OCI-LY3 (cell line): ENCODE results near the gene CYP1A1.

ENCODE experiments used
- H2AFZ ChIP-seq: fragments of 200-600, 300-600 bp; shearing (Covaris generic); 2 replicates; pipeline ENCODE4 v1.6.0; 2014; ENCODE audit warnings: antibody characterized with exemption, low read depth, low read length
- H3K27ac ChIP-seq: fragments of 200-600, 300-600 bp; sonication (generic); 2 replicates; pipeline ENCODE4 v1.5.1; 2014; ENCODE audit warnings: mild to moderate bottlenecking, low read length, moderate library complexity, mixed read lengths
- H3K27me3 ChIP-seq: fragments of 200-600, 300-600 bp; sonication (generic); 2 replicates; pipeline ENCODE4 v1.6.1; 2014; ENCODE audit warnings: low read depth, low read length, mixed read lengths
- H3K36me3 ChIP-seq: fragments of 200-600, 300-600 bp; sonication (generic); replicated peaks from 2 replicates; pipeline ENCODE3; 2014; ENCODE audit warnings: low read depth, low read length, mixed read lengths
- H3K4me1 ChIP-seq: fragments of 300-600, 200-600 bp; sonication (generic); 2 replicates; pipeline ENCODE4 v1.6.1; 2014; ENCODE audit warnings: low read length, mixed read lengths
- H3K4me2 ChIP-seq: fragments of 200-600, 300-600 bp; sonication (generic); 2 replicates; pipeline ENCODE4 v1.6.1; 2014; ENCODE audit warnings: low read length, mixed read lengths
- H3K4me3 ChIP-seq: fragments of 300-600, 200-600 bp; sonication (generic); 2 replicates; pipeline ENCODE4 v1.5.1; 2014; ENCODE audit warnings: antibody characterized with exemption, mild to moderate bottlenecking, low read length, moderate library complexity
- H3K79me2 ChIP-seq: fragments of 300-600, 200-600 bp; shearing (Covaris generic); 2 replicates; pipeline ENCODE4 v1.6.1; 2014; ENCODE audit warnings: mild to moderate bottlenecking, low read length, mixed read lengths
- H3K9ac ChIP-seq: fragments of 300-600, 200-600 bp; shearing (Covaris generic); 2 replicates; pipeline ENCODE4 v1.6.0; 2014; ENCODE audit warnings: mild to moderate bottlenecking, low read length, moderate library complexity
- H3K9me3 ChIP-seq: fragments of 200-600, 300-600 bp; shearing (Covaris generic); 2 replicates; pipeline ENCODE4 v1.6.1; 2014; ENCODE audit warnings: low read length, mixed read lengths; ENCODE audit not compliant: insufficient read depth
- H4K20me1 ChIP-seq: fragments of 200-600, 300-600 bp; sonication (generic); 2 replicates; pipeline ENCODE4 v1.6.1; 2016; ENCODE audit warnings: low read length, mixed read lengths; ENCODE audit not compliant: insufficient read depth
- EZH2phosphoT487 ChIP-seq: fragments of 200-600 bp; shearing (Covaris generic); IDR thresholded peaks from 2 replicates; pipeline ENCODE4 v1.6.1; 2018; ENCODE audit warnings: antibody characterized with exemption, mixed run types, low read depth
- TF ChIP-seq, protein P1 (sequence below): fragments of 200-600, 300-600 bp; sonication (generic); IDR thresholded peaks from 2 replicates; pipeline ENCODE4 v1.5.1; 2014; ENCODE audit warnings: antibody characterized with exemption, low read length, low read depth

CYP1A1 gene

DNA sequence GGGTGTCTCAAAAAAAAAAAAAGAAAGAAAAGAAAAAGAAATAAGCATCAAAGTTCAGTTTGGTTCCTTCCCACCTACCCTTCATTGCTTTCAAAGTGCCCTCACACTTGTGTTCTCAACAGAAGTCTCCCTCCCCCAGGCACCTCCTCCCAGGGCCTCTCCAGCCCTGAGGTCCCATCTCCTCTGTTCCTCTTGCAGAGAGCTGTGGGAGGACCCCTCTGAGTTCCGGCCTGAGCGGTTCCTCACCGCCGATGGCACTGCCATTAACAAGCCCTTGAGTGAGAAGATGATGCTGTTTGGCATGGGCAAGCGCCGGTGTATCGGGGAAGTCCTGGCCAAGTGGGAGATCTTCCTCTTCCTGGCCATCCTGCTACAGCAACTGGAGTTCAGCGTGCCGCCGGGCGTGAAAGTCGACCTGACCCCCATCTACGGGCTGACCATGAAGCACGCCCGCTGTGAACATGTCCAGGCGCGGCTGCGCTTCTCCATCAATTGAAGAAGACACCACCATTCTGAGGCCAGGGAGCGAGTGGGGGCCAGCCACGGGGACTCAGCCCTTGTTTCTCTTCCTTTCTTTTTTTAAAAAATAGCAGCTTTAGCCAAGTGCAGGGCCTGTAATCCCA, 29.4 kb upstream of the CYP1A1 start:
- no peak overlapping the region for H3K9ac ChIP-seq
- no peaks in the 10 kb centered on the region for H3K36me3 ChIP-seq
- no peak overlapping the region for H3K27ac ChIP-seq
- H3K4me2 ChIP-seq: no peak overlapping the region
- H3K4me1 ChIP-seq: peaks cover 22% of the 10 kb centered on the region
- TF ChIP-seq EZH2phosphoT487: no peak
- TF ChIP-seq, protein P1, sequence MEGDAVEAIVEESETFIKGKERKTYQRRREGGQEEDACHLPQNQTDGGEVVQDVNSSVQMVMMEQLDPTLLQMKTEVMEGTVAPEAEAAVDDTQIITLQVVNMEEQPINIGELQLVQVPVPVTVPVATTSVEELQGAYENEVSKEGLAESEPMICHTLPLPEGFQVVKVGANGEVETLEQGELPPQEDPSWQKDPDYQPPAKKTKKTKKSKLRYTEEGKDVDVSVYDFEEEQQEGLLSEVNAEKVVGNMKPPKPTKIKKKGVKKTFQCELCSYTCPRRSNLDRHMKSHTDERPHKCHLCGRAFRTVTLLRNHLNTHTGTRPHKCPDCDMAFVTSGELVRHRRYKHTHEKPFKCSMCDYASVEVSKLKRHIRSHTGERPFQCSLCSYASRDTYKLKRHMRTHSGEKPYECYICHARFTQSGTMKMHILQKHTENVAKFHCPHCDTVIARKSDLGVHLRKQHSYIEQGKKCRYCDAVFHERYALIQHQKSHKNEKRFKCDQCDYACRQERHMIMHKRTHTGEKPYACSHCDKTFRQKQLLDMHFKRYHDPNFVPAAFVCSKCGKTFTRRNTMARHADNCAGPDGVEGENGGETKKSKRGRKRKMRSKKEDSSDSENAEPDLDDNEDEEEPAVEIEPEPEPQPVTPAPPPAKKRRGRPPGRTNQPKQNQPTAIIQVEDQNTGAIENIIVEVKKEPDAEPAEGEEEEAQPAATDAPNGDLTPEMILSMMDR: no peak
- H3K4me3 ChIP-seq: no peak overlapping the region
- H3K27me3 ChIP-seq: no peaks in the 10 kb centered on the region
- no peak overlapping the region for H2AFZ ChIP-seq
- no peaks in the 10 kb centered on the region for H4K20me1 ChIP-seq
- H3K79me2 ChIP-seq: no peaks in the 10 kb centered on the region
- H3K9me3 ChIP-seq: no peaks in the 10 kb centered on the region

DNA sequence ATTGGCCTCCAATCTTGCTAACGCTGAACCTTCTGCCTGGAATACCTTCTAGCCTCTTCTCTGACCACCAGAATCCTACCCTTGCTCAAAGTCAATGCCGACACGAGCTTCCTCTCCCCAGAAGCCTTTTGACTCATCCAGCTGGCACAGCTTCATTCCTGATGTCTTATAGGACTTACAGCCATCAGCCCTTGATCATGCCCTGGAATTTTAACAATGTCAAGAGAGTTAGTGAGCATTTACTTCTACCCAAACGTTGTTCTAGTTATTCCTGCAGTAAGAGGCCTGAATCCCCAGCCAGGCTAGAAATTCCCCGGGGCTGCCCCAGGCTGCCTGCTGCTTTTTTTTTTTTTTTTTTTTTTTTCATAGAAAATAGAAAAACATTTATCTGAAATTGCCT, 27.2 kb upstream of the CYP1A1 start:
- peak overlapping the region; percentile 50 for H2AFZ ChIP-seq
- no peaks in the 10 kb centered on the region for H4K20me1 ChIP-seq
- no peak overlapping the region; the same call in 1 of the 2 replicates for H3K27ac ChIP-seq
- no peaks in the 10 kb centered on the region for H3K79me2 ChIP-seq
- H3K4me2 ChIP-seq: peak overlapping the region; percentile 50
- TF ChIP-seq, protein P1: no peak
- TF ChIP-seq EZH2phosphoT487: no peak
- H3K4me1 ChIP-seq: peaks cover 22% of the 10 kb centered on the region
- peak overlapping the region; percentile 21; the same call in 1 of the 2 replicates for H3K9ac ChIP-seq
- H3K4me3 ChIP-seq: peak overlapping the region; percentile 16; the same call in 1 of the 2 replicates
- no peaks in the 10 kb centered on the region for H3K9me3 ChIP-seq
- H3K36me3 ChIP-seq: no peaks in the 10 kb centered on the region
- no peaks in the 10 kb centered on the region for H3K27me3 ChIP-seq

DNA sequence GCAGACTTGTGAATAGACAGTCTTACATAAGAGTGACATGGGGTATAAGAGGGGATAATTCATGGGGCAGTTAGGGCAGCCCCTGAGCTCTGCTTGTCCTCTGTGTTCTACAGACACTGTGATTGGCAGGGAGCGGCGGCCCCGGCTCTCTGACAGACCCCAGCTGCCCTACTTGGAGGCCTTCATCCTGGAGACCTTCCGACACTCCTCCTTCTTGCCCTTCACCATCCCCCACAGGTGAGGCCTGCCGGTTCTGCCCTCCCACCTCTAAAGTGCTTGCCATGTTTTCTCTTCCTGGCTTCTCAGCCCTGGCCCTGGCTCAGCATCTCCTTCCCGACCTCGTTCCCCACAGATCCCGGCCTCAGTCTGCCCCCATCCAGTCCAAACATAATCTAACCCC, 26.7 kb upstream of the CYP1A1 start:
- H3K27me3 ChIP-seq: no peaks in the 10 kb centered on the region
- no peaks in the 10 kb centered on the region for H3K36me3 ChIP-seq
- peak overlapping the region; percentile 50; the same call in 1 of the 2 replicates for H2AFZ ChIP-seq
- peak overlapping the region; percentile 50 for H3K4me2 ChIP-seq
- H3K9me3 ChIP-seq: no peaks in the 10 kb centered on the region
- H3K79me2 ChIP-seq: no peaks in the 10 kb centered on the region
- H4K20me1 ChIP-seq: no peaks in the 10 kb centered on the region
- H3K4me1 ChIP-seq: peaks cover 22% of the 10 kb centered on the region
- no peak for TF ChIP-seq EZH2phosphoT487
- TF ChIP-seq, protein P1: no peak
- H3K9ac ChIP-seq: peak overlapping the region; percentile 21; the same call in 1 of the 2 replicates
- H3K4me3 ChIP-seq: peak overlapping the region; percentile 16; the same call in 1 of the 2 replicates
- H3K27ac ChIP-seq: no peak overlapping the region; the same call in 1 of the 2 replicates

DNA sequence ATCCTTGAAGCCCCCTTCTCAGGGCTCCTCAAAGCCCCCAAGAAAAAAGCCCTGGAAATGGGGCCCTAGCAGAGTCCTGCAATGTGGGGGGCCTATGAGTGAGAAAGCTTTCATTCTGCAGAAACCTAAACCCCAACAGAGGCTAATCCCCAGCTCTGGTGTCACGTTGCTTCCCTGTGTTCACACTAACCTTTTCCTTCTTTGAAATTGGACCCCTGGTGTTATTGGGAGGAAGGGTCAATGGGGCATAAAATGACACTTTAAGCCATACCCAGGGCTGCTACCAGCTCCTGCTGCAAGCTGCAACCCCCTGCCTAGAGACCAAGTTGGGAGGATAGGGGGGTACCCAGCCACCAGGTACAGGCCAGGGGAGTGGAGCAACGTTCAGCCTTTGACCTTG, 25.4 kb upstream of the CYP1A1 start:
- H3K27ac ChIP-seq: no peak overlapping the region
- no peaks in the 10 kb centered on the region for H4K20me1 ChIP-seq
- no peak overlapping the region for H3K9ac ChIP-seq
- H3K4me2 ChIP-seq: no peak overlapping the region
- no peak overlapping the region for H2AFZ ChIP-seq
- H3K36me3 ChIP-seq: no peaks in the 10 kb centered on the region
- no peaks in the 10 kb centered on the region for H3K9me3 ChIP-seq
- H3K4me3 ChIP-seq: no peak overlapping the region
- H3K4me1 ChIP-seq: peaks cover 22% of the 10 kb centered on the region
- TF ChIP-seq EZH2phosphoT487: no peak
- TF ChIP-seq, protein P1: no peak
- H3K79me2 ChIP-seq: no peaks in the 10 kb centered on the region
- H3K27me3 ChIP-seq: 0 out of 2 replicates have a peak, but pooled peaks cover 3% of the 10 kb centered on the region
